ENCODE results near the gene CTR9.

- TF ChIP-seq ZNF274 (IDR thresholded peaks at IDR 0.05; ENCODE audit: low read depth, low read length) = no peak
- TF ChIP-seq YY1 (IDR thresholded peaks at IDR 0.05; ENCODE audit: insufficient read depth, insufficient read length) = no peak
- no peak for TF ChIP-seq SUZ12 (IDR thresholded peaks at IDR 0.05; ENCODE audit: extremely low read depth, insufficient read depth, insufficient read length)
Observed at GRCh38 chr11:10715571-10715970, 35.5 kb upstream of the CTR9 start.
